ENCODE measurements around the gene ZNF593.

The ZNF593 gene

DNA sequence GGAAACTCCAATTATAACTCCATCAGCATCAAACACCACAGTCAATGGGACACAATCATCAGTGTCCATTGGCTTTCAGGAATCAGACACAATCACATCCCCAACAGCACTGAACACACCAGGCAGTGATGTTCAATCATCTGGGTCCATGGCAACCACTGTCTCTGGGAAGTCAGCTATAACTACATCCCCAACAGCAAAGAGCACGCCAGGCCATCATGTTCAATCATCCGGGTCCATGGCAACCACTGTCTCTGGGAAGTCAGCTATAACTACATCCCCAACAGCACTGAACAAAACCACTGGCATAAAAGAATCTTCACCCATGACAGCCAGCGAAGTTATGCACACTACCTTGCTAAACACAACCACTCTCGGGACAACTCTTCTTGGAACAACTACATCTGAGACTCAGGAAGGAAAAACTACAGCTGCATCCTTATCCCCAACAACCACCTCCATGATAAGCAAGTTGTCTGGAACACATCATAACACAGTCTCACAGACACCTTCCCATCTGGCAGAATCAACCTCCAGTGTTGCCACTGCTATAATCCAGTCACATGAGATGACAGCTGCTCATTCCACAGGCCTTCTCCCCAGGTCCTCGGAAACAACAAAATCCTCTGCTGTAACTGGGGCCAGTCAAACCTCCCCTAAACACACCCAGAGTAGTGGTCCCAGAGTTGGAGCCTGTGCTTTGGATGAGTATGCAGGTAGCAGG lies 40.6 kb downstream of the ZNF593 start:
- DNase-seq (ENCODE audit: low read depth in 2 of 2) = no peak

DNA sequence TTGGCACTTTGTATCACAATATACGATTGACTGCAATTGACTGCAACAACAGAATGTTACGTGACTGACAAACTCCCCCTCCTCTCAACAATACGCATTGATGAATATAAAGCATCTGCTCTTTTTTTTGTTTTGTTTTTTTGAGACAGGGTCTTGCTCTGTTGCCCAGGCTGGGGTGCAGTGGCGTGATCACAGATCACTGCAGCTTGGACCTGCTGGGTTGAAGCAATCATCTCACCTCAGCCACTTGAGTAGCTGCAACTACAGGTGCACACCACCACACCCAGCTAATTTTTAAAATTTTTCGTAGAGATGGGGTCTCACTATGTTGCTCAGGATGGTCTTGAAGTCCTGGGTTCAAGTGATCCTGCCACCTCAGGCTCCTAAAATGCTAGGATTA lies 43.0 kb downstream of the ZNF593 start:
- DNase-seq (ENCODE audit: low read depth in 2 of 2) = no peak

DNA sequence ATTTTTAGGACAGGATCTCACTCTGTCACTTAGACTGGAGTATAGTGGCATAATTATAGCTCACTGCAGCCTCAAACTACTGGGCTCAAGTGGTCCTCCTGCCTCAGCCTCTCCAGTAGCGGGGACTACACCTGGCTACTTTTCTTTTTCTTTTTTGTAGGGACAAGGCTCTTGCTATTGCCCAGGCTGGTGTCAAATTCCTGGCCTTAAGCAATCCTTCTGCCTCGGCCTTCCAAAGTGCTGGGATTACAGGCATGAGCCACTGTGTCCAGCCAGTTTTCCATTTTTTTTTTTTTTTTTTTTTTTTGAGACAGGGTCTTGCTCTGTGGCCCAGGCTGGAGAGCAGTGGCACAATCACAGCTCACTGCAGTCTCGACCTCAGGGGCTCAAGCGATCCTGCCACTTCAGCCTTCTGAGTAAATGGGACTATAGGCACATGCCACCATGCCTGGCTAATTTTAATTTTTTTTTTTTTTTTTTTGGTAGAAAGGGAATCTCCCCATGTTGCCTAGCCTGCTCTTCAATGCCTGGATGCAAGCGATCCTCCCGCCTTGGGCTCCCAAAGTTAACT lies 43.7 kb downstream of the ZNF593 start:
- DNase-seq (ENCODE audit: low read depth in 2 of 2) = no peak

DNA sequence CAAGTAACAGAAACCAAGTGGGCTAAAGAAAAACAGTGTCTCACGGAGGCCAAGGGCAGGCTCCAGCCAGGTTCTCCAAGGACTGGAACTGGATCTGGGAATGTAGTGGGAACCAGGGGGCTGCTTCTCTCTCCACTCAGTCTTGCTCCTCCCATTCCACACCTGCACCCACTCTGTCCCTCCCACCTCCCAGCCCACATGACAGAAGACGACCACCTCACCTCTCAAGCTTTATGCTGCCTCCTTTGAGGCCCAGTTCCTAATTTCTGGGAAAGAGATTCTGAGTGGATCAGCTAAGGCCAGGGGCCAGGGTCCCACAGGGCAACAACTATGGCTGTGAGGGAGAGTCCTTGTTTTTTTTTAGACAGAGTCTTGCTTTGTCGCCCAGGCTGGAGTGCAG lies 45.5 kb downstream of the ZNF593 start:
- no peak for DNase-seq (ENCODE audit: low read depth in 2 of 2)

DNA sequence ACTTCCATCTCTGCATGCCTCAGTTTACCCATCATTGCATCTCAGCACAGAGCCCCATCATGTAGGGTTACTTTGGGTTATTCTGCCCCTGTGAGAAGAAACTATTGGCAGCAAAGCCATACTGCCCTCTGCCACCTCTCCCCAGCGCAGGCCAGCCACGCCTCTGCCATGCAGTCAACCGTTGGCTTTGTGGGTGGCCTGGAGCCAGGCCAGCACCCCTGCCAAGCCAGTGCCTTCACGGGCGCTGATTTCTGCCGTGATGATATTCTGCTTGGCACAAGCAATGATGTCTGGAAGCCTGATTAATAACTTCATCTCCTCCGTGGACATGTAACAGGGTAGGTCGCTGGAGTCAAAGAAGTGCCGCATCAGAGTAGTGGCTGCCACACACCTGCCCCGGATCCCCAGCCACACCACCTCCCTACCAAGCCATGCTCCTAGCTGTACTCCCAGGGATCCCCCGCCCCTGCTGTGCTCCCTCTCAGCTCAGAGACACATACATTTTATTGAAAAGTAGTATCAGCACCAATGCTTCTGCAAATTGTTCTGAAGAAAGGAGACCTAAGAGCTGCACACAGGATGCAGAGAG lies 49.3 kb downstream of the ZNF593 start:
- no peak for DNase-seq (ENCODE audit: low read depth in 2 of 2)

All from stimulated activated CD8-positive, alpha-beta memory T cell treated with anti-CD3 and anti-CD28 coated beads, Interleukin-7, amount 100 ng/mL, for 4 hours (primary cell).